C4-2B (cell line): ENCODE data around the gene BRSK2.

Experiments used
- CTCF ChIP-seq: fragments of 450-650 bp; conservative IDR thresholded peaks from 2 replicates; pipeline ENCODE4 v1.5.1; 2017; ENCODE audit warnings: mild to moderate bottlenecking
- ZFX ChIP-seq: fragments of 450-650 bp; IDR thresholded peaks from 2 replicates; pipeline ENCODE4 v1.6.1; 2017

DNA sequence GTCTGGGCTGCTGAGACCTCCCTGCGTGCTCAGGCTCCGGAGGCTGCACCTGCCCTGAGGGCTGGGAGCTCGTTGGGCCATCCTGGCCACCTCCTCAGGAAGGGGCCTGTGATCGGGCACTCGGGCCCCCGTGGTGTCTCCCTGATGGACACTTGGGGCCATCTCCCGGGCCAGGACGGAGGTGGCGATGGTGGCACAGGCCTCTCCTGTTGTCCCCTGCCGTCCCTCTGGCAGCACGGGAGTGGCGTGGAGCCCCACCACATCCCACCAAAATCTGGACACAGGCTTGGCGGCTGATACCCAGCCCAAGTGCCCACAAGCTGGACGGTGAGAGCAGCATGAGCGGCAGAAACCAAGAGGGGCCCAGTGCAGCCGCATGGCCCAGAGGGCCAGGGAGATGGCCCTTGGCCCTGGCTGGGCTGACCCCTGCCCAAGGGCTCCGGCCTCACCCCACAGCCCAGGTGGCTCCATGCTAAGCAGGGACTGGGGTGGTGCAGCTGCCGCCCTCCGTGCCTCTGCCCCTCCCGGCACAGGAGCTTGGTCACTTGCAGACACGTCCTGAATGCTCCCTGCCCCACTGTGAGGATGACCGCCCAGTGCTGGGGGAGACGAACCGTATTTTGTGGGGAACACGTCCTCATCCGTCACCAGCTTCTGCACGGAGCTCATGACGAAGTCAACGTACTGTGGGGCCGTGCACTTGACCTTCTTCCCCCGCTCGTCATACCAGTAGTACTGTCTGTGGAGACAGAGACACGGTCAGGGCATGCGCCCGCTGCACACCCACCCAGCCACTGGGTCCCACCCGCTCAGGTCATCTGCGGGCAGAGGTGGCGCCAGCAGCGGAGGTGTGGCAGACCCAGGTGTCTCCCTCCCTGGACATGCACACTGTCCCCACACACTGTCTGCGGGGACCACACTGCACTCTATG, 81.2 kb downstream of the BRSK2 start:
- TF ChIP-seq CTCF (no peak), ZFX (no peak)
